UCSD-AML1 (cell line): ENCODE measurements around the gene NHERF2.
A peak's percentile ranks its signal among the peaks of the same experiment; 100 is the strongest.

Experiments
- DNase-seq: peaks from one replicate; lab custom pipeline; 2025; ENCODE audit not compliant: unreplicated experiment; lab: John Stamatoyannopoulos, UW

The NHERF2 gene

DNA sequence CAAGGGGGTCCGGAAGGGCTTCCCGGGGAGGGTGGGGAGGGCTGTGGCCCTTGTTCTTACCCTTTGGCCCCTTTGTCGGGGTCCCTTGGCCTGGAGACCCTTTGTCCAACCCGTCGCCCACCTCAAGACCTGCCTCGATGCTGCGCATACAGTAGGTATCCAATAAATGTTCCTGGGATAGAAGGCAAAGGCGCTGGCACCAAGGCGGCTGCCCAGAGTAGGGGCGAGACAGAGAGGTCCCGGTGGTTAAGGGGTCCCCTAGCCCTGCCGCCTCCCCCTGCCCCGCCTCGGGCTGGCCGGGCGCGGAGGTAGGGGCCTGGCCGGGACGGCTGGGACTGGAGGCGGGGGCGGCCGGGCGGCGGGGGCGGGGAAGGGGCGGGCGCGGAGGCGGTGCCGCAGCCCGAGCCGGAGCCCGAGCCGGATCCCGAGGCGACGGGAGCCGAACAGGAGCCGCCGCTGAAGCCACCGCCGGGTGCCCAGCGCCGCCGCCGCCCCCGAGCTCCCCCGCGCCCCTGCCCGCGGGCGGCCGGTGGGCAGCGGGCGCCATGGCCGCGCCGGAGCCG lies at the start of gene NHERF2:
Gene NHERF2 (plus strand): TSS at position 442 of the 563 bp plus-strand sequence. CDS start 104 bp downstream, at position 546.
- peak; percentile 52 for DNase-seq

DNA sequence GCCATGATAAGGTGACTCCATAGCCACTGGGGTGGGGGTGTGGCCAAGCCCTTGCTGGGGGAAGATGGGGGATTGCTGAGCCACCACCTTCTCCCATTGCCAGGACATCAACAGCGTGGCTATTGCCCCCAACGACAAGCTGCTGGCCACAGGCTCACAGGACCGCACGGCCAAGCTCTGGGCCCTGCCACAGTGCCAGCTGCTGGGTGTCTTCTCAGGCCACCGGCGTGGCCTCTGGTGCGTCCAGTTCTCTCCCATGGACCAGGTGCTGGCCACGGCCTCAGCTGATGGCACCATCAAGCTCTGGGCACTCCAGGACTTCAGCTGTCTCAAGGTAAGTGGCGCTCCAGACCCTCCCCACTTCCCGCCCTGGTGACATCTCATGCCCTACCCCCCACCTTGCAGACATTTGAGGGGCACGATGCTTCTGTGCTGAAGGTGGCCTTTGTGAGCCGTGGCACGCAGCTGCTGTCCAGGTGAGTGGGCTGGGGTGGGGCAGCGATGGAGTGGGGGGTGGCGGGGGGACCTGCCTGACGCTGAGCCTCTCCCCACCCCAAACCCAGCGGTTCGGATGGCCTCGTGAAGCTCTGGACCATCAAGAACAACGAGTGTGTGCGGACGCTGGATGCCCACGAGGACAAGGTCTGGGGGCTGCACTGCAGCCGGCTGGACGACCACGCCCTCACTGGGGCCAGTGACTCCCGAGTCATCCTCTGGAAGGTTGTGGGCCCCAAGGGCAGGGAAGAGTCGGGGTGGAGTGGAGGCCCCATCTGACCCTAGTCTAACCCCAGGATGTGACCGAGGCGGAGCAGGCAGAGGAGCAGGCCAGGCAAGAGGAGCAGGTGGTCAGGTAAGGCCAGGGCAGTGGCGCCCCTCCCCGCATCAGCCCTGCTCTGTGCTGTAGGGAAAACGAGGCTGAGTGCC lies 49.5 kb upstream of the NHERF2 start:
- DNase-seq, result no peak

DNA sequence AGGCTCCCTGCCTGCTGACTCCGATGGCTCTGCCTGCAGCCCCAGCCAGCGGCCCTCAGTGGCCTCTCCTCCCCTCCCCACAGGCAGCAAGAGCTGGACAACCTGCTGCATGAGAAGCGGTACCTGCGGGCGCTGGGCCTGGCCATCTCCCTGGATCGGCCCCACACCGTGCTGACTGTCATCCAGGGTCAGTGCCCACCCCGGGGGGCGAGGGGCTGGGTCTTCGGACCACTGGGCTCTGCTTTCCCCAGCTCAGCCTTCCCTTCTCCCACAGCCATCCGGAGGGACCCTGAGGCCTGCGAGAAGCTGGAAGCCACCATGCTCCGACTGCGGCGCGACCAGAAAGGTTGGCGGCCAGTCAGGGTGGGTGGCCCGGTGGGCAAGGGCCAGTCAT lies 48.8 kb upstream of the NHERF2 start:
- no peak for DNase-seq

DNA sequence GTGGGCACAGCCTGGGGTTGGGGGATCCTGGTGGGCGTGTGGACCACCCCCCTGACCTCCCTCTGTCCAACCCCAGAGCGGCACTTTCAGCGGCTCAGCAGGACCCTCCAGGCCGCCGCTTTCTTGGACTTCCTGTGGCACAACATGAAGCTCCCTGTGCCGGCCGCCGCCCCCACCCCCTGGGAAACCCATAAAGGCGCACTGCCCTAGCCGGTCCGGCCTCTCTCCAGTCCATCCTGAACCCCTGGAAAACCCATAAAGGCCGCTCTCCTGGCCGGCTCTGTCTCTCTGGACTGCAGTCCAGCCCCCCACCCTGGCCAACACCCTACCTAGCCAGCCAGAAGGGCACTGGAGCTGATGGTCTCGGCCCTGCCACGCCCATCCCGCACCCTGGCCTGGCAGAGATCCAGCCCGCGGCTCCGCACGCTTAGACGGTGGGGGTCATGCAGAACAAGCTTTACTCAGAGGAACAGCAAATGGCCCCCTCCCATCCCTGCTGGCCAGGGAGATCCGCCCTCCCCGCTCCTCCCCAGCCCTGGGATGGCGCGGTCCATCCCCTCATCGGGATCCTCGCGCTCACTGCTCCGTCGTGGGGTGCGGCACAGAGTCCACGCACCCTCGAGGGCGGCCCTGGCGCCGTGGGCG lies 48.1 kb upstream of the NHERF2 start:
- no peak for DNase-seq

DNA sequence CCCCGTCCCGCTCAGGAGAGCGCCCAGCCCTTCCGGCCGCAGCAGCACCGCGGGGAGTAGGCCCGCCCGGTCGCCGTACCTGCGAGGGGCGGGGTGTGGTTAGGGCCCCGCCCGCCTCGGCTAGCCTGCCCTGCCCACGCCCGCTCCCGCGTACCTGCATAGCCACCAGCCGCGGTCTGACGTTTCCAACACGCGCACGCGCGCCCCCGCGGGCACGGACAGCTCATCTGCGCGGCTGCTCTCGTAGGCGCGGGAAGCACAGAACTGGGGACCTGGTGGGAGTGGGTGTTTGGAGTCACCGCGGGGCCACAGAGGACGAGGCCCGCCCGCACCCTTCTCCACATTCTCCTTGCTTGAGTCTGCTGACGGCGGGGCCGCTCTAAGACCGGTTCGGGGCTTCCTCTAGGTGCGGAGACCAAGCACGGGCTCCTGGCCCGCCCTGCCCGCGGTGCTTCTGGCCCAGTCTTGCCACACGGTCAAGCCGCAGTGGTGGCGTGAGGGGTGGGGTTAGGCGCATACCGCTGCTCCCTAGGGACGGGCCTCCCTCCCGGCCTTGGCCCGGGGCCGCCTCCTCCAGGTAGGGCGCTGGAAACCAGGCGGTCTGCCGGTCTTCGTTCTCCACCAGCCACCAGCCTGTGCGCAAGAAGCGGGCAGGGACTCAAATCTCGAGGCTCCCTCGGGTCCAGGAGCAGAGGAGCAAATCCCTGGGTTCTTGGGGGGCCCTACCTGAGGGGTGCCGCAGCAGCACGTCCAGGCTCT lies 47.3 kb upstream of the NHERF2 start:
- DNase-seq, result no peak

DNA sequence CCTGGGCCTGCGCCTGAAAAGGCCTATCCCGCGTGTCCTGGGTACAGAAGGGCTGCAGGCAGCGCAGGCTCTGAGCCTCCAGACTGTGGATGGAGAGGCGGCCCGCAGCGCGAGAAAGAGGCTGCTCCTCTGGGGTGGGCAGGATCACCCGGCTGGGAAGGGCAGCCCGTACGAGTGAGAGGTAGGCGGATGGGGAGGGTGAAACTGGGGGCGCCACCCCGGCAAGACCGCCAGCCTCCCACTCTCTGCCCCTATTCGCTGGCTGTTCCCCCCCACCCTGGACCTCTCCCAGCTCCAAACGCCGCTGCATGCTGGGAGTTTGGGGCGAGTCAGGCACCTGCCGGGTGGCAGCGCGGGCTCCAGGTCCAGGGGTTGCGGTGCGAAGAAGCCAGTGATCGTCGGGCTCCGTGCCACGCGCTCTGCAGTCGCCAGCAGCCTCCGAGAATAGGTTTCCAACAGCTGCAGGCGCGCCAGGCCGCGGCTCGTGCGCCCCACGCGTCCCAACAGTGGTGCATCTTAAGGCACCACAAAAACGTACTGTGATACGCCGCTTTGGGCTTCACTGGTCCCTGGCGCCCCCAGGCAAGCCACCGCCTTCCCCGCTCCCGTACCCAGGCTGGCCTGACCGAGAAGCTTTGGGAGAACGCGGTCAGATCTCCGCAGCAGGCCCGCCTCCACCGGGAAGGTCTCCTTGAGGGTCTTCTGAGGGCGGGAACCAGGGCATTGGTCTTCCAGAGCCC lies 46.5 kb upstream of the NHERF2 start:
- DNase-seq, result no peak

DNA sequence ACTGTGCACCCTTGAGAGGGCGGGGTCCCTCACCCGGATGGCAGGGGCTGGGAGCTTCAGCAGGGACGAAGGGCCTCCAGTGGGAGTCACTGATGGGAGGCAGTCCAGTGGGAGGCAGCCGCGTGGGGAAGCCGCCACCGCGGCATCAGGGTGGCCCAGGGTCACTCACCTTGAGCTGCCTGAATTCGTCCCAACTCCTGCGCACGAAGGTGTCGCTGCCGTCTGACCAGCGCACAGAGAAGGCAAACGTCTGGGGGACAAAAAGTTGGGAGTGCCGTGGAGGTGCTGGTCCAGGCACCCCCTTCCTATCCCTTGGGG lies 46.0 kb upstream of the NHERF2 start:
- DNase-seq, result no peak

DNA sequence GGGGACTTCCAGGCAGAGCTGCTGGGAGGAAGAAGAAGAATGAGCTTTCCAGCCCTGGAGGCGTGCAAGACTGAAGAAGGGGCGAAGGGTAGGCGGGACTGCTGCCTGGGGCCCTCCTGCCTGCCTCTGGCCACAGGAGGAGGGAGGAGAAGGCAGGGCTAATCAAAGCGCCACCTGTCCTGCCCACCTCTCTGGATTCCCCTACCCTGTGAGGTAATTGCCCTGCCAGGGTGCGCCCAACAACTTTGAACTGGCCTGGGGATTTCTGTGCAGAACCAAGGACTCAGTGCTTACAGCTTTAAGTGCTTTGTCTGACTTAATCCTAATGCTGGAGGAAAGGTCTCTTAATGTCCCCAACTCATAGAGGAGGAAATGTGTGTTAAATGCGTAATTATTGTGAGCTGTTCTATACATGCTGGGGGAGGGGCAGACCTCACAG lies 45.3 kb upstream of the NHERF2 start, which contains the start of gene NOXO1:
Gene NOXO1 (minus strand): TSS at position 72 of the 439 bp plus-strand sequence. CDS start 290 bp downstream, outside the sequence.
- DNase-seq, result no peak

DNA sequence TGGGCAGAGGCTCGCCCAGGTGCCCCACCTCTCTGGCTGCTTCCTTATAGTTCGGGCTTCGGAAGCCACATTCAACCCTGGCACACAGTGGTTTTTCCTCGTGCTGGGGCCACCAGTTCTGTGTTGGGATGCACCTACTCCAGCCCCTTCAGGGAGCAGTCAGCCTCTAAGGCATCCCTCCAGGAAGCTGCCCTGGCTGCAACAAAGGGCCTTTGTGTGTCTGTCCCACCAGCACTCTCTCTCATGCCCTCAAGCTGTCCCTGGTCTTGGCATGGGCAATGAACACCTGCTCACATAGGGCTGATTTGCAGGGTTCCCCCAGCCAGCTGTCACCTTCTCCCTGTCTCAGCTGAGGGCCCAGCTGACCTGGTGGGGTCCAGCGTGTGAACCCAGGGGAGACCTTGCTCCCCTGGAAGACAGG lies 44.7 kb upstream of the NHERF2 start:
- no peak for DNase-seq

DNA sequence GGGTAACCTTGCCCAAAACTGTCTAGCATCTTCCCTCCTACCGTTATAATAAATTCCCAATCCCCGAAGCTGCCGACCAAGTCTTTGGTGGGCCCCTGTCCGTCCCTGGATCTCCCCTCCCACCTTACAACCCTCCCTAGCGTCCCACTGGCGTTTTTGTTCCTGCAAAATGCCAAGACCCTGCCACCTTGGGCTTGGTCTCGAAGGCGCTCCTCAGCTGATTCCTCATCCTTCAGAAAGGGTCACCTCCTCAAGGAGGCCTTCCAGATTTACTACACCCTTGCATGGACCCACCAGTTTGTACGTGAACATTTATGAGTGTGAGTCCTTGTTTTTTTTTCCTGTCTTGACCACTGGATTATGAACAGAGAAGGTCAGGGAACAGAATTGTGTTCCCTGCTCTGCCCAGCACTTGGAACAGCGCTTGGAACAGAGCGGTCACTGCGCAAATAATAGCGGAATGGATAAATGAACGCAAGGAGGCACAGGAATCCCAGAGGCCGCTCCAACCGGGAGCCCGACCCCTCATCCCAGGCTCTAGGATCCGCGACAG lies 43.6 kb upstream of the NHERF2 start:
- no peak for DNase-seq

DNA sequence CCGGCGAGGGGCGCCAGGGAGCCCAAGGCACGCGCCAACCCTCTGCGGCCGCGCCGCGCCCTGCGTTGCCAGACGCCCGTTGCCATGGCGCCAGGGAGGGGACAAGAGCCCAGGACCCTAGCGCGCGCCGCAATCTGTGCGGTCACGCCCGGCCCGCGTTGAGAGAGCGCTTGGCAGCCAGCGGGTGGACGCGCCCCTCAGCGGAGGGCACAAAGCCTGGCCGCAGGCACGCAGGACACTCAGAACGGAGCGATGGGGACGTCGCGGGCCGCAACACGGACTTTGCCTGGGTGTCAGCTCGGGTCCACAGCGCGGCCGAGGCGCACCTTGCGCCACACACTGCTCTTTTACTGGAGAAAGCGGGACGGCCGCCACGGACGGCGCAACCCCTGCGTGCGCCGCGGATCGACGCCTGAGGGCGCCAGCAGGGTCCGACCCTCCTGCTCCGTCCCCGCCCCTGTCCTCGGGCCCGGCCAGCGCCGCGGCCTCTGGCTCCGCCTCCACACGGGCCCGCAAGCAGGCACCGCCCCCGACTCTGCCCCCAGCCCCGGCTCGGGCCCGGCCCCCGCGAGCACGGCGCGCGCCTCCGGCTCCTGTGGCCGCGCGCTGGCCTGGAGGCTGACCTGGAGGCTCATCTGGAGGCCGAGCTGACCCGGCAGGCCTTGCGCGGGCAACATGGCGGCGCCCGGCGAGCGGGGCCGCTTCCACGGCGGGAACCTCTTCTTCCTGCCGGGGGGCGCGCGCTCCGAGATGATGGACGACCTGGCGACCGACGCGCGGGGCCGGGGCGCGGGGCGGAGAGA lies 43.0 kb upstream of the NHERF2 start, which contains the start of gene GFER:
Gene GFER (plus strand): TSS at position 650 of the 803 bp plus-strand sequence. CDS start 26 bp downstream, at position 676.
- DNase-seq, result peak; percentile 95

DNA sequence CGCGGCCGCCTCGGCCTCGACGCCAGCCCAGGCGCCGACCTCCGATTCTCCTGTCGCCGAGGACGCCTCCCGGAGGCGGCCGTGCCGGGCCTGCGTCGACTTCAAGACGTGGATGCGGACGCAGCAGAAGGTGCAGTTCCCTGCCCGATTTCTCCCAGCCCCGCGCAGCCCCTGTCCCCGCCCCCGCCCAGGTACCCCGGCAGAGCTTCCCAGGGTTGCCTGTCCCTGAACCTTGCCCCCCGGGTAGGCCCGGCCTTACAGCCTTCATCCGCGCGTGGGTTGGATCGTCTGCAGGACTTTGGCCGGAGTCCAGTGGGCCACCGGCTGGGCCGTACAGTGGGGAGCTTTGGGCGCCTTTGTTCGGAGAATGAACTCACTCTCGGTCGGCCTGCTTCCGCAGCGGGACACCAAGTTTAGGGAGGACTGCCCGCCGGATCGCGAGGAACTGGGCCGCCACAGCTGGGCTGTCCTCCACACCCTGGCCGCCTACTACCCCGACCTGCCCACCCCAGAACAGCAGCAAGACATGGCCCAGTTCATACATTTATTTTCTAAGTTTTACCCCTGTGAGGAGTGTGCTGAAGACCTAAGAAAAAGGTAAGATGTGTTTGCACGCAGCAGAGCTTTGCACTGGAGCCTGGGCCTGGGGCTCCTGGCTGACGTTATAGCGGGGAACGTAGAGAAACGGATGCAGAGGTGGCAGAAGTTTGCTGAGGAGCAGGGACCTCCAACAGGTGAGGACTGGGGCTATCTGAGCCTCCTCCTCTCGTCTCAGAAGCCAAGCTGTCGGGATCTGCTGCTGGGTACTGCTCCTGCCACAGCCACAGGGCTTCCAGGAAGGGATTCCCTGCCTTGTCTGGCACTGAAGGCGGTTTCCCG lies 42.1 kb upstream of the NHERF2 start:
- no peak for DNase-seq

DNA sequence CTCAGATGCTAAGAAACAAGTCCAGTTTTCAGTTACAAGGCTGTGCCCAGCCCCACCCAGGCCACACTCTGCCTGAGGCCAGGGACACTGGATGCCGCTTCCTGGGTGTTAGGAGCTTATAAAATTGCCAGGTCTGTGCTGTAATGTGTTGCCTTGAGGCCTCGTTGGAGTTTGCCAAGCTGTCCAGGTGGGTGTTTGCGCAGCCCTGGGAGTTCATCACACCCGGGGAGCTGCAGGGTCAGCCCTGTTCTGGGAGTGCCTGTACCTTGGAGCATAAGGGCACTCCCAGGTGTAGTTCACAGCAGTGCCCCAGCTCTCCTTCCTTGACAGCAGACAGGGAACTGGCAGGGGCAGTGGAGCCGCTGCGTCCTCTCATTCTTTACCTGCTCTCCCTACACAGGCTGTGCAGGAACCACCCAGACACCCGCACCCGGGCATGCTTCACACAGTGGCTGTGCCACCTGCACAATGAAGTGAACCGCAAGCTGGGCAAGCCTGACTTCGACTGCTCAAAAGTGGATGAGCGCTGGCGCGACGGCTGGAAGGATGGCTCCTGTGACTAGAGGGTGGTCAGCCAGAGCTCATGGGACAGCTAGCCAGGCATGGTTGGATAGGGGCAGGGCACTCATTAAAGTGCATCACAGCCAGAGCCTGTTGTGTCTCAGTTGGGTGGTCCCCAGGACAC lies 41.1 kb upstream of the NHERF2 start:
- no peak for DNase-seq

DNA sequence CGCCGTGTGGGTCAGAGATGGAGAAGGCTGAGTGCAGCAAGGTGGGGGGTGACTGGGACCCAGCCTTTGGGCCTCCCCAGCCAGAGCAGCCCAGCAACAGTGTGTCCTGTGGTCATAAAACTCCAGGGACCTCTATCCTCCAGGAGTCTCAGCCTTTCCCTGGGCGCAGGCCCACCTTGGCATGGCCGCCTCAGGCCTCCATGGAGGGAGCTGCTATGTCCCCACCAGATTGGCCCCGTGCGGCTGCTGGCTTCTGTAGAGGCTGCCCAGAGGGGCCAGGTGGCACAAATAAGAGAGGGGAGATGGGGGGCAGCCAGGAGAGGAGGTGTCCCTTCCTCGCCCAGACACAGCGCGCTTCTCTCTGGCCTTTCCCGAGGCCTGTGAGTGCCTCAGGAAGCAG lies 39.5 kb upstream of the NHERF2 start:
- DNase-seq, result no peak

DNA sequence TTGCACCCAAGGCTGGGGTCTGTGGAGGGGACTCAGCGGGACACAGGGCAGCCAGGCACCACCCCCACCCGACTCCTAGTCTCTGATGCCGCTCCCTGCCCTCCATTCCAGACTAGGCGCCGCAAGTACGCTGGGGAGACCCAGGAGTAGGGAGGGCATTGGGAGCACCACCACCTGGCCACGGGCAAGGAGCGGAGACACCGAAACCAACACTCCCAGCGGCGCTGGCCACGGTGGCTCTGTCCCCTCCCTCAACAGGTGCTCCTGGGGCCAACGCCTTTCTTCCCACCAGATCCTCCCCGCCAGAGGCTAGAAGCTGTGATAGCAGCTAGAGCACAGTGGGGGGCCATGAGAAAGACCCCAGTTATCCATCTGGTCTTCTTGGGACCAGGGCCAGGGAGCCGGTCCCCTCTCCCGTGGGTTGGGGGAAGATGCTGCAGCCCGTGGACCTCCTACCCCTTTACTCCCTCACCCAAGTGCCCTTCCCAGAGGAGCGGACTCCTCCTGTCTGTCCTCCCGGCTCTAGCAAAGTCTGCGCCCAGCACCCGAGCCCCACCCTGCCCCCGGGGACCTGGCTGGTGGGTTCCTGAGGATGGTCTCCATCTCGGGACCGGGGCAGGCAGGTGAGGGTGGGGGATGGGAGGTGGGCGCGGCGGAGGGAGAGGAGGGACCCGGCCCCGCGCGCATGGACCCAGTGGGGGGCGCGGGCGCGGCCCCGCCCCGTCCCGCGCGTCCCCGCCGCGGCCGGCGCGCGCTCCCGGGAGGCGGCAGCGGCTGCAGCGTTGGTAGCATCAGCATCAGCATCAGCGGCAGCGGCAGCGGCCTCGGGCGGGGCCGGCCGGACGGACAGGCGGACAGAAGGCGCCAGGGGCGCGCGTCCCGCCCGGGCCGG lies 37.2 kb upstream of the NHERF2 start, which contains the start of gene SYNGR3:
Gene SYNGR3 (plus strand): TSS at position 762 of the 892 bp plus-strand sequence. CDS start 133 bp downstream, outside the sequence.
- DNase-seq, result no peak

DNA sequence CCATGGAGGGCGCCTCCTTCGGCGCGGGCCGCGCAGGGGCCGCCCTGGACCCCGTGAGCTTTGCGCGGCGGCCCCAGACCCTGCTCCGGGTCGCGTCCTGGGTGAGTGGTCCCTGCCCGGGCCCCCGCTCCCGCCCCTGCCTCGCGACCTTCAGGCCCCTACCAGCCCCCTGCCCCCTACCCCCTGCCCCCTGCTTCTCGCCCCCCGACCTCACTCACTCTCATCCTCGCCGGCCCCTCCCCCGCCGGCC lies 36.7 kb upstream of the NHERF2 start:
- DNase-seq, result no peak
